HG03571 (cell line): Measurements from ENCODE around the gene KCNQ1.

ENCODE experiments used
- ATAC-seq: cut with Tn5 transposase; IDR thresholded peaks from one replicate; pipeline ENCODE4 v1.9.1; 2021; ENCODE audit not compliant: unreplicated experiment

Gene KCNQ1

DNA sequence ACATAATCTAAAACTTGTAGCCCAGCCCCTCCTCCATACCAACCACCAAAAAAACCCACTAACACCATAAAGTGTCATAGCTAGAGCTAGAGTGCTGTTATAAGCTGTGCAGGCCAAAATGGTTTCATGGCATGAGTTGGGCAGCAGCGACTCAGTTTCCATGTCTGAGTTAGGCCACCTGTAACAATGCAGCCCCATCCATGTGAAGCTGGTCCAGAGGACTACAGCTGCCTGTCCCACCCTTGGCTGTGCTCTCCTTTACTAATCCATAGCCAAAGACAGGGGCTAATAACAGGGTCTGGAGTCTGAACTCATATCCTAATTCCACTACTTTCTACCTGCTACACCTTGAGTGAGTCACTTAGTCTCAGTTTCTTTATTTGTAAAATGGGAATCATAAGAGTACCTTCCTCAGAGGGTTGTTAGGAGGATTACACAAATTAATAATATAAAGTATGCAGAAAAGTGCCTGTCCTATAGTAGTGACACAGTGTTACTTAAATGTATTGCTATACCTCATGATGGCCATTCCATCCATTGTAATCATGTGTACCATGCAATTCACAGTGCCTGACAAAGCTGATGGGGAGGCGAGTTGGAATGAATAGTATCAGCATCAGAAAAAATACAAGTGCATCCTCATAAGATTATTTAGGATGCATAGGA lies 234.3 kb downstream of the KCNQ1 start:
- no peak for ATAC-seq

- ATAC-seq: no peak
Measured at GRCh38 chr11:2681408-2682145, 236.8 kb downstream of the KCNQ1 start.

- ATAC-seq: no peak
Measured at GRCh38 chr11:2683806-2684205, 239.0 kb downstream of the KCNQ1 start.

- no peak for ATAC-seq
Measured at GRCh38 chr11:2684581-2684980, 239.8 kb downstream of the KCNQ1 start.

DNA sequence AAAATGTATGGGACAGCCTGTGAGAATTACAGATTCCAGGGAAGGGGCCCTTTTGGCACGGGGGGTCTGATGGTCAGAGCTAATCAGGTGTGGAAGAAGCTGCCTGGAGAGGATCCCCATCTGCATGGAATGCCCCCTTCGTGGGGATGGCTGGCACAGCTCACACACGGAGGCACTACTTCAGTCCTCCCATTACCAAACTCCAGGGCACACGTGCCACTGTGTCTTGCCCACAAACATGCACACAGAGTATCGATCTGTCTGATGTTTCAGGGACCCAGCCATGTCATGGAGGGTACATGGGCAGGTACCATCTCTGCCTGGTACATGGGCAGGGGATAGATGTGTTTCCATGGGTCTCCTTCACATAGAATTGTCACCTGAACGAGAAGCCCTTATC lies 240.2 kb downstream of the KCNQ1 start:
- ATAC-seq: no peak

DNA sequence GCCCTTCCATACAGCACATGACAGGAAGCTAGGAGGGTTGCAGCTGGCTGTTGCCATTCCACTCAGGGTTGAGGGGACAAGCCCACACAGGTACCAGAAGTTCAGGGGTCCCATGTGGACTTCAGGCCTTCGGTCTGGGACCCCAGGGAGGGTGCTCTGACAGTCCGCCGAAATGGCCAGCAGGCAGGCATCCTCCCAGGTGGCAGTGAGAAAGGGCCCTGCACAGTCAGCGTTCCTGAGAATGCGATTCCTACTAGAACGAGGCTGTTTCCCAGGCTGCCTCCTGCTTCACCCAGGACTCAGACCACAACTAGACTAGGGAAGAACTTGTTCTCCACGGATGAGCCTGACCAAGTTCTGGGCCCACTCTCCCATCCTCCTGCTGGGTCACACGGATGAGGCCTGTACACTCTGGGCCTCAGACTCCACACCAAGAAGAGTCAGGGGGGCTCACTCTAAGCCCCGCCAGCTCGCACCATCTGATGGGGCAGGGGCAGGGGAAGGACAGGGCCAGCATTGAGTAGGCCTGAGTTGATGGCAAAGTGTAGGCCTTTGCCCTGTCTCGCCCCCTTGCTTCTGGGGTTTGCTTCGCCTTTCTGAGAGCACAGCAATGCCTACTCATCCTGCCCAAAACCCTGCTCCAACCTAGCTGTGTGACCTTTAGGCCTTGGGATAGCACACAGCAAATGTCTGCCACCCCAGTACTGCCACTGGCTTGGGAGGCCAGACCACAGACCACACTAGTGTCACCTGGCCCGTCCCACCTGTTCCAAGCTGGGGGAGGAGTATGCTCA lies 241.0 kb downstream of the KCNQ1 start:
- ATAC-seq: no peak

GRCh38 chr11:2686360-2687222 lies 241.8 kb downstream of the KCNQ1 start:
- ATAC-seq: no peak

DNA sequence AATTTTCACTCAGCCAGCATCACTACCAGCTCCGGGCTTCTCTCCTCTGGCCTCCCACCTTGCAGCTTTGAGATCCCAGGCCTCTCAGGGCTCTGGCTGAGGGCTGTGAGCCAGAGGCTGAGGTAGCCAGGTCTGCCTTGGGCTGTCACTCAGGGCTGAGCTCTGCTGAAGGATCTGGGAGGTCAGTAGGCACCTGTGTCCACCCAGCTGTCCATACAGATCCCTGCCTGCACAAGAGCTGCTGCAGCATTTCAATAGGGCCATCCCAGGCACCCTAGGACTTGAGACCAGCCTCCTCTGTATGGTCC lies 242.4 kb downstream of the KCNQ1 start:
- no peak for ATAC-seq

DNA sequence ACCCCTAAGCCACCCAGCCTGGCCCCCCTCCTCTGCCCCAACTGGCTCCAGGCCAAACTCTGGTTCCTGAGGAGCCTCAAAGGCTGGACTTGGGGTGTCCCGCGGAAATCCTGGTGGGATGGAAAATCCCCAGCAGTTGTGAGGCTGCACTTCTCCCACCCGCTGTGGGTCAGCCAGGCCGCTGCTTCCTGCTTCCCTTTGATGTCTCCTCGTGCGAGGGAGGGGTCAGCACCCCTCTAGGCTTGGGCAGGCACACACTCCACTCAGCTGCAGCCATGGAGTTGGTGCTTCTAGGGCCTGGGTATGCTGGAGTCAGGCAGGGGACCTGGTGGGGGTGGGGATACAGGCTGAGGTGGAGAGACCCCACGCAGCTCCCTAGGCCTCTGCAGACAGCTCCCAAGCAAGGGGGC lies 243.0 kb downstream of the KCNQ1 start:
- no peak for ATAC-seq

- ATAC-seq: no peak
Measured at GRCh38 chr11:2688381-2689231, 243.8 kb downstream of the KCNQ1 start.

DNA sequence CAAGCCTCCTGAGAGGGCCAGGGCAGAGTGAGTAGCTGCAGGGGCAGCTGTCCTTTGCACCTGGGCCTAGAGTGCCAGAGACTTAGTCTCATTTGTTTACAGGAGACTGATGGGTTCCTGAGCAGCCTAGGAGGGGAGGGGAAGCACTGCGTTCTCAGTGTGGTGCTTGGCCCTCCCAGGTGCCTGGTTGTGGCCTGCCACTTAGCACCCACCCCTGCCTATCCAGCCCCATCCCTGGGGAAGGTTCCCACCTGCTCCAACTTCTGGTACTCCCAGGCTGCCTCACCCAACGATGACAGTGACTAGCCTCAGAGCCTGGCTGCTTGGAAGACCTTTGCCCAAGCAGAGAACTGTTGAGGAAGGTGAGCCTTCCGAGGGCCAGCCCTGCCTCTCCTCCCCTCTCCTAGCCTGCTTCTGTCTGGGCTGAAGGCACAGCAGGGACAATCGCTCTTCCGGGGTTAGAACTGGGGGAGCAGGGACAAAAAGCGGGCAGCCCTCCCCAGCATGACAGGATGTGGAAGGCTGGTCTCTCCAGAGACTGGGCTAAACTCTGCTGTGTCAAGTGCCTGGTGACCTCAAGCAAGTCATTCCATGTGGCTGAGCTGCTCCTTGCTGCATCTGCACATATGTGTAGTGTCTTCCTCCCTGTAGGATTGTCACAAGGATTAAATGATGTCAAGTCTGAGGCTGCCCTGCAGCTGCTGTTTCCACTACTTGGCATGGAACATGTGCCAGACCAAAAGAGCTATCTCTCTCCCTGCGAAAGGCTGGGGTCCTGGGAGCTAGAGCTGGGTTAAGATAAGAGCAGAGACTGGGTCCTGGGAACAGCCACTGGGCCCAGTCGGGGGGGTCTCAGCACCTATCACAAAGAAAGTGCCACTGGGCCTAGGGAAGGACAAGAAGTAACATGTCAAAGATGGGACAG lies 245.1 kb downstream of the KCNQ1 start:
- ATAC-seq: no peak

- ATAC-seq: no peak
Measured at GRCh38 chr11:2690596-2691354, 246.0 kb downstream of the KCNQ1 start.

DNA sequence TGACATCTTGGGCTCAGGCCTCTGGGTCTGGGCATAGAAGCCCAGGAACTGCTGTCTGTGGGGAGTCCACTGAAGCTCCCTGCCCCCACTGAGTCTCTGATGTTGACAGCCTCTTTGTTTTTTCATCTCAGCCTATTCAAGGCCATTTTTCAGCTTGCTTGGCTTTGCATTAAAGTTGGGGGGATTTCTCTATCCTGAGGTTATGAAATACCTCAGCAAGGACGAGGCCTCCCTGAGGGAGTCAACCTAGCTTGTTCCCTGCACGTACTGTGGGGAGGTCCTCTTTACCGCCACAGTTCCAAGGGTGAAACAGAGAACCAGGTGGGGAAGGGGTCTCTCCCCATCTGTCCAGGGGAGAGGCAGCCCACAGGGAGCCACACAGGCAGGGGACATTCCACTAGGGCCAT lies 246.6 kb downstream of the KCNQ1 start:
- ATAC-seq: no peak

- no peak for ATAC-seq
Measured at GRCh38 chr11:2691991-2692875, 247.4 kb downstream of the KCNQ1 start.

DNA sequence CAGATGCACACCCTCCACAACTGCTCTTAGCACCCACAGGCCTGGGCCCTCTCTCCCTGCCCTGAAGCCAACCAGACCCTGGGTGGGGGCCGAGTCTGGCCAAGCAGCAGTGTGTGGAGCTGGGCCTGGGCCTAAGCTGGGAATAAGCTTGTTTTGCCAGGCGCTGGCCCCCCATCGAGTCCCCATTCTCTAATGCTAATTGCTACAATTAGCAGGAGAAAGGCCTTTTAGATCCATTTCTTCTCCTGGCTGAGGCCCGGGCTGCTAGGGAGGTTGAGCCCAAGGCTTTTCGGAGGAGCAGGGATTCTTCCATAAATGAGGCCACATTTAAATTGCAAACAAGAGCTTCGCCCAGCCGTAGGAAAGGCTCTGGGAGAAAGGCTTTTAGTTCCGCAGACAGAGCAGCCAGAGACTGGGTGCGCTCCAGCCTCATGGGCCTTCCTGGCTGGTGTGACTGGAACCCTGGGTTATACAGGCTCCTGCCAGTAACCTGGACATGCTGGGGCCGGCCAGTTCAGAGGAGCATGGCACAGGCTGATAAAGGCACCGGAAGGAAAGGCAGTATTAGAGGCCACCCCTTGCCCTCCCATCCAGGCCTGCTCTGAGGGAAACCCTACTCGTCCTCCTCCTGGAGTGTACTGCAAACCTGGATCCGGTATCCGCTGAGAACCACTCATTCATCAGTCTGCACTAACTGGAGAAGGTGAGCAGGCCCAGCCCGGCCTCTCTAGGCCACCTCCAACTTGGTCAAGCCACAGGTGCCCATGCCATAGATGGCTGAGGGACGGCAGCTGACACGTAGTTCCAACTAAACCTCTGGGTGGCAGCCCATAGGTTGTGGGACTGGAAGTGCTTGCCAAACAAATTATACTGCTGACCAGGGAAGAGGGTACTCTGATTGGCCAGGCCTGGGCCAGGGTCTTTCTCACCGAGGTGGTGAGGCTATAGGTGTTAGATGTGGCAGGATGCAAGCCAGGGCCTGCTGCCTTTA lies 248.8 kb downstream of the KCNQ1 start:
- ATAC-seq: no peak

GRCh38 chr11:2694495-2694894 lies 249.7 kb downstream of the KCNQ1 start:
- ATAC-seq: no peak
